ENCODE measurements around the gene SRMS.
"Not testable (repeated sequence)": the region's sequence is repeated elsewhere in the genome, so short reads cannot be mapped to it uniquely, and the experiment has no call there.

The SRMS gene

DNA sequence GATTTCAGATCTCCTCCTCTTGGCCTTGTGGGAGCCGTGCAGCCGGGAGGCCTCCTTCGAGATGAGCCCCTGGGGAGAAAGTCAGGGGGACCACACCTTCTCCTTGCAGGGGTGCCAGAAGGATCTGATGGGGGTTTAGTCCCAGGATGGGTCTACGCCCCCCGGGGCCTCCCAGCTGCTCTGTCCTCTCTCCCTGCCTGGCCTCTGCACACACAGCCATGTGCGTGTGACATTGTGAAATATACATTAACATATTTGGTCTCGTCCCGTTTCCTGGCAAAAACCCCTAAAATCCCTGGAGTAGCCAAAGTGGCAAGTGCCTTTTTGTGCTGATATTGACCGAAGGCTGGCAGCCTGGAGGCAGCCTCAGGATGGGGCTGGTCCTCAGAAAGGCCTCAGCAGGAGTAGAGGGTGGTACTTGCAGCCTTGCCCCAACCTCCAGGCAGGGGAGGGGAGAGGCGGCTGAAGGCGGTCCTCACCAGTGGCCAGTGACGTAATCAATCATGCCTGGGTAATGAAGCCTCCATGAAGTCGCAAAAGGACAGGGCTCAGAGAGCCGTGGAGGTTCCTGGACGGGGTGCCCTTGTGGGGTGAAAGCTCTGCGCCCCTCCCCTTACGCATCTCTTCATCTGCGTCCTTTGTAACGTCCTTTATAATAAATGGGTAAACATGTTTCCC is 31.6 kb upstream of the SRMS start:
- DNase-seq (ENCODE audit: low spot score): no peak

DNA sequence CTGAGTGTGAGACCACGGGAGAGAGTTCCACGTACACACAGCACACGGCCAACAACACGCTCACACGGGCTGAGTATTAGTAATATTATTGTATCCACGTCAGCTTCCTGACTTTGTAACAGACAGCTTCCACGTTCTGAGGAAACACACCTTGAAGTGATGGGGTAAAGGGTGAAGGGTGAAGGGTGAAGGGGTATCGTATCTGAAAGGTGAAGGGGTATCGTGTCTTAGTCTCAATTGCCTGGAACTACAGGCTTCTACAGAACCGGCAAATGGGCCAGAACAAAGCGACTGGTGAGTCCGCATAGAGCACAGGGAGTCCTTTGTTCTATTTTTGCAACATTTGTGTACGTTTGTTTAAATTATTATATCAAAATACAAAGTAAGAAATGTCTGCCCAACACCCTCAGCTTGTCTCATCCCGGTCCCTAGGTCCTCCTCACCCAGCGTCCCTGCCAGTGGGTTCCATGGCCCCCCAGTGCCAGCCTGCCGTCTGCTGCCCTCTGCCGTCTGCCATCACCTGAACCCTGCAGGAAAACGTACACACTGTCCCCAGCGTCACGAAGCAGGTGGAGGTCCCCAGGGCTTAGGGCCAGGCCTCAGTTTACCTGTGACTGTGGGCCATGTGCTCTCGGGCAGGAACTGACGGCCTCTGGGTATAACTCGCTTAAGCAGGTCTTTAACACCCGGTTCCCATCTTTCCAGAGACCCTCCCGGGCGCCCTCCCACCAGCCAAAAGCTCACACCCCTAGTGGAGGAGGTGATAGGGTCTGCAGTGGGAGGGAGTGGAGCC is 30.9 kb upstream of the SRMS start:
- DNase-seq (ENCODE audit: low spot score): no peak

- DNase-seq (ENCODE audit: low spot score): no peak
Observed at GRCh38 chr20:63577317-63577894, 29.9 kb upstream of the SRMS start.

GRCh38 chr20:63576311-63576710 is 28.8 kb upstream of the SRMS start:
- peak; percentile 26 for DNase-seq (ENCODE audit: low spot score)

DNA sequence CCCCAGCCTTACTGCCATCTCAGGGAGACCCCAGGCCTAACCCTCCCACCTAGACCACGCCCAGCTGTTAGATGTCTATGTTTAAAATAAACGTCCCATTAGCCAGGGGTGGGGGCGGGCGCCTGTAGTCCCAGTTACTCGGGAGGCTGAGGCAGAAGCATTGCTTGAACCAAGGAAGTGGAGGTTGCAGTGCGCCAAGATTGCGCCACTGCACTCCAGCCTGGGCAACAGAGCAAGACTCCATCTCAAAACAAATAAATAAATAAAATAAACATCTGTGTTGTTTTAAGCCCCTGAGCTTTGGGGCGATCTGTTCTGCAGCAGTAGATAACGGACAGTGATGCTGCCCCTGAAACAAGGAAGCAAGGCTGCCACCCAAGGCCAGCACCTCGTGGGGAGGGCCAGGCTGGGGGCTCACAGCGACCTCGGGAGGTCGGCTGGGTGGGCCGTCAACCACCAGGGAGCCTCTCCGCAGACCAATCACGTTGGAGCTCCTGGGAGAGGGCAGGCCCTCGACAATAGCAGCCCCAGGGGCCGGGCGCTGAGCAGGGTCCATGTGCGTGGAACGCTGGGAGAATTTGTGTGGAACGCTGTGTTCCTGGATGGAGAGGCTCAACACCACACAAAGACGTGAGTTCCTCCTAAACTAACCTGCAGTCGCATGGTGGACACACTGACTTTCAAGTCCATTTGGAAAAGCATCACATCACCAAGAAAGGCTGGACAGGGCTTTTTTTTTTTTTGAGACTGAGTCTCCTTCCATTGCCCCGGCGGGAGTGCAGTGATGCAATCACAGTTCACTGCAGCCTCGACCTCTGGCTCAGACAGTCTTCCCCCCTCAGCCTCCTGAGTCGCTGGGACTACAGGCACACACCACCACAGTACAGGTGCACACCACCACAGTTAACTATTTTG is 27.5 kb upstream of the SRMS start:
- DNase-seq (ENCODE audit: low spot score): no peak

DNA sequence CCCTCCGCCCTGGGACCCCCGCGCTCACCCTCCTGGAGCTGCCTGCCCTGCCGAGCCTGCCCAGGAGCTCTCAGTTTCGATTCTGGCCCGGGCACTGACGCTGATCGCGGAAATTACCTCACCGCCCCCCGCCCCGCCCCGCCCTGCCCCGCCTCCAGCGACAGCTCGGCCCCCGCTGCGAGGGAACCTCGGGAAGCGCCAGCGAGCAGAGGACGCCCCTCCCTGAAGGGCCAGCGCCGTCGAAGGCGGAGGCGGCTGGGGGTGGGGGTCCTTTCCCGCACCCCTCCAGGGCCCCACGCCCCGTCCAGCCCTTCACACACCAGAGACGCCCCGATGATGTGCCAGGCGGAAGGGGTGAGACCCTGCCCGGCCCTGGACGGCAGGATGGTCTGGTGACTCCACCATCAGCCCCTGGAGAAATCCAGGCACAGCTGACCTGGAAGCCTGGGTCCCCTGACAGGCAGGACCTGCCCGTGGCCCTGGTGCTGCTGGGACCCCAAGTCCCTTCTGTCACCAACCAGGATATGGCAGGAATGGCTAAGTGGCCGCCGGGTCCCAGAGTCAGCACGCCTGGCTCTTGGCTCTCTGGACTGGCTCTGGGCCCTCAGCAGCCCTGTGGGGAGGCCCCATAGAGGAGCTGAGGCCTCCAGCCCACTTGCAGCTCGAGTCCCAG is 26.7 kb upstream of the SRMS start, which contains the start of gene HELZ2:
Gene HELZ2, minus strand, starts transcription at position 84 of the 673 bp plus-strand sequence. CDS start 1,854 bp downstream, outside the sequence.
- peak; percentile 86 for DNase-seq (ENCODE audit: low spot score)

GRCh38 chr20:63573647-63574131 is 26.1 kb upstream of the SRMS start:
- no peak for DNase-seq (ENCODE audit: low spot score)

GRCh38 chr20:63572788-63573646 is 25.5 kb upstream of the SRMS start:
- no peak for DNase-seq (ENCODE audit: low spot score)

DNA sequence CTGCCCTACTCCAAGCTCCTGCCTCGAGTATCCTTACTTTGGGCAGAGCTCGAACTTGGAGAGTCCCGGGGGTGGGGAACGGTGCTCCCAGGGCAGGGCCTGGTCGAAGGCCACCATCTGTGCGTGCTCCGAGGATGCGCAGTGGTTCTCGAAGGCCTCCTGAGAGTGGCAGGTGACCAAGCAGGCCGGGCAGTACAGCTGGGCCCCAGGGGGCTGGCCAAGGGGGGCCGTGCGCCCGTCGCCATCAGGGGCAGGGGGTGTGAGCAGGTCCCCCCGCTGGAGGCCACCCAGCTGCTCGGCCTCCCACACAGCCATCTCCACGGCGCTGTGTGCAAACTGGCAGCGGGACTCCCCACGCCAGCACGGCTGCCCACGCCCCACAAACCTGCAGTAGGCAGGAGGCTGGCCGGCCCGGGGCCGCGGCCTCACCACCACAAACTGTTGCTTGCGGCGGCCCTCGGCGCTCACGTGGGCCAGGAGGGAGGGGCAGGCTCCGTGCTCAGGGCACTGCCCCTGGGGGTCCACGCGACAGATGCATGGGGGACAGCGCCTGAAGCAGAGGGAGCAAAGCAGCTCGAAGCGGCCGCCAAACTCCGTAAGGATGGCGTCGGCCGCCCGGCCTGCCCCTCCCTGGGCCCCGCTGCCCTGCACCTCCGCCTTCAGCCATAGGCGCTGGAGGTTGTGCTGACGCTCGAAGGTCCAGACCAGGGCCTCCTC is 24.7 kb upstream of the SRMS start:
- no peak for DNase-seq (ENCODE audit: low spot score)

GRCh38 chr20:63571087-63571478 is 23.5 kb upstream of the SRMS start:
- not testable (repeated sequence) for DNase-seq (ENCODE audit: low spot score)

DNA sequence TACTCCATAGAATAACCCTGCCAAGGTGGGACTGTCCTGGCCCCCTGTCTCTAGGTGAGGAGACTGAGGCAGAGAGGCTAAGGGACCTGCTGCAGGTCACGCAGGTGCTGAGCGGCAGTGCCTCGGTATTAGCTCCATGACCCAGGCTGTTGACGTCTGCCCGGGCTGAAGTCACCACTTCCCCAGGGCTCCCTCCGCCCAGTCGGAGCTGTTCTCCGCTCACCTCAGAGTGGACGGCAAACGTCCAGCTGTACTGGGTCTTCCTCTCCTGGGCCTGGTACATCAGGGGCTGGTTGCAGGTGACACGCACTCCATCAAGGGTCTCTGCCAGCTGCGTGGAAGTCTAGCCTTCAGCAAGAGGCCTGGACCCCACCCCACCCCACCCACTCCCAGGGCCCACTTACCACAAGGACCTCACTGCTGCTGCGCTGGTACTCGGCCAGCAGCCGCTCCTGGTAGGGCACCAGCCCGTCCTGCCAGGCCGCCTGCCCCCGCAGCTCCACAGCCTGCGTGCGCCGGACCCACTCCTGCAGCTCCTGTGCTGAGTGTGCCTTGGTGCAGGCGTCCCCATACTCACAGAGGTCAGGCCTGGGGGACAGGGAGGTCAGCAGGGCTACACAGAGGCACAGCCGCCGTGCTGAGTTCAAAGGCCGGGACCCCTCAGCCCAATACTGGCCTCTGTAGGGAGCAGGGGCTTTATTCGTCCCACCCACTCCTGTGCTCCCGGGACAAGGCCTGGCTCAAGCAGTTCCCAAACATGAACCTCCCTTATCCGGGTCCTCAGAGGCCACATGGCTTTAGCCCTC is 22.9 kb upstream of the SRMS start:
- DNase-seq (ENCODE audit: low spot score): no peak

- DNase-seq (ENCODE audit: low spot score): no peak
Observed at GRCh38 chr20:63568986-63569949, 21.7 kb upstream of the SRMS start.

- no peak for DNase-seq (ENCODE audit: low spot score)
Observed at GRCh38 chr20:63568170-63568981, 20.8 kb upstream of the SRMS start.

GRCh38 chr20:63567386-63568169 is 20.0 kb upstream of the SRMS start:
- DNase-seq (ENCODE audit: low spot score): no peak

- no peak for DNase-seq (ENCODE audit: low spot score)
Observed at GRCh38 chr20:63567136-63567385, 19.5 kb upstream of the SRMS start.

Data from AG08395 (cell line).